GM12878 (cell line): ENCODE results near the gene C17orf114.

Experiments
- RAD51 ChIP-seq: fragments of 450-650 bp; IDR thresholded peaks from 2 replicates; pipeline ENCODE4 v1.6.1; 2016; ENCODE audit warnings: moderate library complexity, mild to moderate bottlenecking, inconsistent platforms
- RCOR1 ChIP-seq: conservative IDR thresholded peaks from 2 replicates; pipeline ENCODE4 v1.6.1; 2012; ENCODE audit warnings: low read depth, low read length, improper control_type of control experiment
- TF ChIP-seq, protein P1 (sequence below): fragments of 450-650 bp; IDR thresholded peaks from 2 replicates; pipeline ENCODE4 v1.6.1; 2016; ENCODE audit warnings: mild to moderate bottlenecking, moderate library complexity, borderline replicate concordance
- TF ChIP-seq, protein P2 (sequence below), 3 experiments: IDR thresholded peaks in 2 of 3; conservative IDR thresholded peaks in 1 of 3; 2 replicates each; pipeline ENCODE4 v1.5.1; 2011; ENCODE audit warnings: low read depth in 3 of 3, low read length in 3 of 3, mild to moderate bottlenecking in 3 of 3, control low read depth in 2 of 3, moderate library complexity in 2 of 3, inconsistent platforms in 1 of 3, mixed read lengths in 1 of 3; ENCODE audit not compliant: control insufficient read depth in 2 of 3, insufficient read depth in 1 of 3; ENCODE audit errors: extremely low read depth in 1 of 3

DNA sequence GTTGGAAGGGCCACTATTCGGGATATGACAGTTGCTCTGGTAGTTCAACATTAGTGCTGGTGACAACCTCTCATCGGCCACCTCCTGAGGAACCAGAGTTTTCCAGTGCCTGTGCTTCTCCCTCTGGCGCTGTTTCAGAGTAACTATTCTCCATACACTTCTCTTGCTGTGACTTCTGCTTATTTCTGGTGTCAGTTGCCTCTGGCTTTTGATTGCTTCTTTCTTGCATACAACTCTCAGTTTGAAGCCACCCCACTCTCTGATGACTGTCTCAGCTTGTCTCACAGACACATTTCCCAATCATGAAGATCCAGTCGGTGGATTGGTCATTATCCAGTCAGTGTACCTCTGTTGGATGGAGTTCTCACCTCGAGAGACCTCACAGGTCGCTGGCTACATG, 33.8 kb downstream of the C17orf114 start:
- TF ChIP-seq RAD51 (no peak), RCOR1 (no peak)
- TF ChIP-seq, protein P1, sequence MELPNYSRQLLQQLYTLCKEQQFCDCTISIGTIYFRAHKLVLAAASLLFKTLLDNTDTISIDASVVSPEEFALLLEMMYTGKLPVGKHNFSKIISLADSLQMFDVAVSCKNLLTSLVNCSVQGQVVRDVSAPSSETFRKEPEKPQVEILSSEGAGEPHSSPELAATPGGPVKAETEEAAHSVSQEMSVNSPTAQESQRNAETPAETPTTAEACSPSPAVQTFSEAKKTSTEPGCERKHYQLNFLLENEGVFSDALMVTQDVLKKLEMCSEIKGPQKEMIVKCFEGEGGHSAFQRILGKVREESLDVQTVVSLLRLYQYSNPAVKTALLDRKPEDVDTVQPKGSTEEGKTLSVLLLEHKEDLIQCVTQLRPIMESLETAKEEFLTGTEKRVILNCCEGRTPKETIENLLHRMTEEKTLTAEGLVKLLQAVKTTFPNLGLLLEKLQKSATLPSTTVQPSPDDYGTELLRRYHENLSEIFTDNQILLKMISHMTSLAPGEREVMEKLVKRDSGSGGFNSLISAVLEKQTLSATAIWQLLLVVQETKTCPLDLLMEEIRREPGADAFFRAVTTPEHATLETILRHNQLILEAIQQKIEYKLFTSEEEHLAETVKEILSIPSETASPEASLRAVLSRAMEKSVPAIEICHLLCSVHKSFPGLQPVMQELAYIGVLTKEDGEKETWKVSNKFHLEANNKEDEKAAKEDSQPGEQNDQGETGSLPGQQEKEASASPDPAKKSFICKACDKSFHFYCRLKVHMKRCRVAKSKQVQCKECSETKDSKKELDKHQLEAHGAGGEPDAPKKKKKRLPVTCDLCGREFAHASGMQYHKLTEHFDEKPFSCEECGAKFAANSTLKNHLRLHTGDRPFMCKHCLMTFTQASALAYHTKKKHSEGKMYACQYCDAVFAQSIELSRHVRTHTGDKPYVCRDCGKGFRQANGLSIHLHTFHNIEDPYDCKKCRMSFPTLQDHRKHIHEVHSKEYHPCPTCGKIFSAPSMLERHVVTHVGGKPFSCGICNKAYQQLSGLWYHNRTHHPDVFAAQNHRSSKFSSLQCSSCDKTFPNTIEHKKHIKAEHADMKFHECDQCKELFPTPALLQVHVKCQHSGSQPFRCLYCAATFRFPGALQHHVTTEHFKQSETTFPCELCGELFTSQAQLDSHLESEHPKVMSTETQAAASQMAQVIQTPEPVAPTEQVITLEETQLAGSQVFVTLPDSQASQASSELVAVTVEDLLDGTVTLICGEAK: no peak
- TF ChIP-seq, protein P2, sequence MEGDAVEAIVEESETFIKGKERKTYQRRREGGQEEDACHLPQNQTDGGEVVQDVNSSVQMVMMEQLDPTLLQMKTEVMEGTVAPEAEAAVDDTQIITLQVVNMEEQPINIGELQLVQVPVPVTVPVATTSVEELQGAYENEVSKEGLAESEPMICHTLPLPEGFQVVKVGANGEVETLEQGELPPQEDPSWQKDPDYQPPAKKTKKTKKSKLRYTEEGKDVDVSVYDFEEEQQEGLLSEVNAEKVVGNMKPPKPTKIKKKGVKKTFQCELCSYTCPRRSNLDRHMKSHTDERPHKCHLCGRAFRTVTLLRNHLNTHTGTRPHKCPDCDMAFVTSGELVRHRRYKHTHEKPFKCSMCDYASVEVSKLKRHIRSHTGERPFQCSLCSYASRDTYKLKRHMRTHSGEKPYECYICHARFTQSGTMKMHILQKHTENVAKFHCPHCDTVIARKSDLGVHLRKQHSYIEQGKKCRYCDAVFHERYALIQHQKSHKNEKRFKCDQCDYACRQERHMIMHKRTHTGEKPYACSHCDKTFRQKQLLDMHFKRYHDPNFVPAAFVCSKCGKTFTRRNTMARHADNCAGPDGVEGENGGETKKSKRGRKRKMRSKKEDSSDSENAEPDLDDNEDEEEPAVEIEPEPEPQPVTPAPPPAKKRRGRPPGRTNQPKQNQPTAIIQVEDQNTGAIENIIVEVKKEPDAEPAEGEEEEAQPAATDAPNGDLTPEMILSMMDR (IDR thresholded peaks at IDR 0.05 in 2 of 3, conservative IDR thresholded peaks at IDR 0.05 in 1 of 3; ENCODE audit: control insufficient read depth in 2 of 3, extremely low read depth in 1 of 3, insufficient read depth in 1 of 3, low read depth in 3 of 3, low read length in 3 of 3): no peak
